A549 (cell line): ENCODE results near the gene NKD1. TPM values are rescaled to one million over a fixed set of nuclear protein-coding genes. Genes with fewer than 3 reads are reported as not detected.

Experiments
- ATAC-seq, 2 experiments: fragments of 200-7000 bp in 1 of 2; fragments of >200 bp in 1 of 2; cut with Nextera tagmentation in 1 of 2; cut with Tn5 transposase in 1 of 2; 3 replicates each; pipeline versions ENCODE4 v1.8.0 to v1.9.1; 2018 to 2020; ENCODE audit warnings: mild to moderate bottlenecking in 1 of 2, moderate library complexity in 1 of 2
- CTCF ChIA-PET: fragments of 300-600 bp; sonication (Branson Sonifier 250); formaldehyde crosslinking; extraction: SDS; loops from one replicate; lab custom pipeline; 2021; ENCODE audit warnings: antibody characterized with exemption, inconsistent platforms; lab: Yijun Ruan, JAX
- POLR2A ChIA-PET: fragments of 350-600 bp; formaldehyde crosslinking; extraction: SDS; loops from one replicate; lab custom pipeline; 2021; ENCODE audit warnings: antibody characterized with exemption, inconsistent platforms; lab: Yijun Ruan, JAX
- DNase-seq, 2 experiments: peaks; one replicate each; pipeline versions ENCODE4 v3.0.0 to v3.0.0-alpha.2; 2011 to 2016; ENCODE audit warnings: low read depth in 1 of 2, low spot score in 1 of 2
- FAIRE-seq: peaks from 2 replicates; lab custom pipeline; 2011; peaks lifted over from hg19 to GRCh38; lab: Jason Lieb, UNC
- H3K27ac ChIP-seq, 2 experiments: fragments of >200 bp; sonication (Bioruptor Twin); formaldehyde crosslinking; 3 replicates each; pipeline ENCODE4 v1.5.1; 2016 to 2017
- H3K4me1 ChIP-seq: fragments of >200 bp; sonication (Bioruptor Twin); formaldehyde crosslinking; 3 replicates; pipeline ENCODE4 v1.6.1; 2016
- H3K4me2 ChIP-seq: fragments of >200 bp; sonication (Bioruptor Twin); formaldehyde crosslinking; 3 replicates; pipeline ENCODE4 v1.6.1; 2016
- H3K4me3 ChIP-seq: fragments of >200 bp; sonication (Bioruptor Twin); formaldehyde crosslinking; 3 replicates; pipeline ENCODE4 v1.5.1; 2016
- H3K9me3 ChIP-seq: fragments of >200 bp; sonication (Bioruptor Twin); formaldehyde crosslinking; 3 replicates; pipeline ENCODE4 v1.6.1; 2016
- CBX2 ChIP-seq: fragments of 200-600 bp; sonication (generic); IDR thresholded peaks from 2 replicates; pipeline ENCODE4 v1.6.1; 2016; ENCODE audit warnings: low read depth, mild to moderate bottlenecking, borderline replicate concordance
- CBX8 ChIP-seq: fragments of 200-600 bp; sonication (generic); IDR thresholded peaks from 2 replicates; pipeline ENCODE4 v1.6.1; 2016
- CHD2 ChIP-seq: fragments of 150-350 bp; IDR thresholded peaks from 2 replicates; pipeline ENCODE4 v1.6.1; 2014; ENCODE audit warnings: low read length; ENCODE audit not compliant: partially characterized antibody
- EHF ChIP-seq: fragments of 250-450 bp; sonication (Bioruptor Pico); IDR thresholded peaks from 2 replicates; pipeline ENCODE4 v1.5.0; 2020; ENCODE audit warnings: mild to moderate bottlenecking
- ESRRA ChIP-seq: fragments of 150-350 bp; IDR thresholded peaks from 2 replicates; pipeline ENCODE4 v1.6.1; 2014; ENCODE audit warnings: mild to moderate bottlenecking, low read length, borderline replicate concordance
- GATA3 ChIP-seq: IDR thresholded peaks from 2 replicates; pipeline ENCODE4 v1.6.1; 2012; ENCODE audit warnings: borderline replicate concordance
- HDAC2 ChIP-seq: fragments of 200-600 bp; sonication (generic); IDR thresholded peaks from 2 replicates; pipeline ENCODE4 v1.6.1; 2016
- HOXA7 ChIP-seq: fragments of 250-450 bp; sonication (Bioruptor Pico); IDR thresholded peaks from 2 replicates; pipeline ENCODE4 v1.5.0; 2020; ENCODE audit warnings: mild to moderate bottlenecking, moderate library complexity
- JUN ChIP-seq, 2 experiments: fragments of >200 bp; sonication (Bioruptor Twin); formaldehyde crosslinking; IDR thresholded peaks; 2 replicates in 1 of 2; 3 replicates in 1 of 2; pipeline ENCODE4 v1.6.1; 2016 to 2017
- KDM1A ChIP-seq: fragments of 200-600 bp; sonication (generic); IDR thresholded peaks from 2 replicates; pipeline ENCODE4 v1.6.1; 2016; ENCODE audit warnings: low read depth, mild to moderate bottlenecking
- MAZ ChIP-seq: fragments of 150-350 bp; IDR thresholded peaks from 2 replicates; pipeline ENCODE4 v1.6.1; 2014; ENCODE audit warnings: antibody characterized with exemption, low read depth, low read length, borderline replicate concordance
- MYC ChIP-seq: IDR thresholded peaks from 2 replicates; pipeline ENCODE4 v1.6.1; 2012; ENCODE audit warnings: mild to moderate bottlenecking, inconsistent platforms, low read length, improper control_type of control experiment, borderline replicate concordance
- NPAS2 ChIP-seq: fragments of 250-450 bp; sonication (Bioruptor Pico); IDR thresholded peaks from 2 replicates; pipeline ENCODE4 v1.8.0; 2022; ENCODE audit warnings: mild to moderate bottlenecking, moderate library complexity, borderline replicate concordance
- NR3C1 ChIP-seq: fragments of >200 bp; sonication (Bioruptor Twin); formaldehyde crosslinking; IDR thresholded peaks from 3 replicates; pipeline ENCODE4 v1.6.1; 2017
- PHF8 ChIP-seq: fragments of 200-600 bp; sonication (generic); IDR thresholded peaks from 2 replicates; pipeline ENCODE4 v1.6.1; 2016; ENCODE audit warnings: low read depth, mild to moderate bottlenecking, antibody characterized with exemption, moderate library complexity, borderline replicate concordance
- POLR2A ChIP-seq: IDR thresholded peaks from 2 replicates; pipeline ENCODE4 v1.6.1; 2012; ENCODE audit warnings: mild to moderate bottlenecking, low read length
- POLR2AphosphoS2 ChIP-seq: conservative IDR thresholded peaks from 2 replicates; pipeline ENCODE4 v1.6.1; 2012; ENCODE audit warnings: low read length, improper control_type of control experiment, inconsistent platforms
- RARB ChIP-seq: fragments of 250-450 bp; sonication (Bioruptor Pico); IDR thresholded peaks from 2 replicates; pipeline ENCODE4 v1.8.0; 2021; ENCODE audit warnings: mild to moderate bottlenecking, moderate library complexity
- RFX5 ChIP-seq: fragments of 450-650 bp; IDR thresholded peaks from 2 replicates; pipeline ENCODE4 v1.7.1; 2014; ENCODE audit warnings: antibody characterized with exemption, mild to moderate bottlenecking, moderate library complexity
- RNF2 ChIP-seq: fragments of 200-600 bp; sonication (generic); IDR thresholded peaks from 2 replicates; pipeline ENCODE4 v1.6.1; 2016; ENCODE audit warnings: low read depth, mild to moderate bottlenecking, antibody characterized with exemption, moderate library complexity, borderline replicate concordance
- WGBS: methylation state at CpG from one replicate; pipeline ENCODE4 v1.1.6; 2017; ENCODE audit errors: missing lambda C conversion rate; 5-methylcytosine and 5-hydroxymethylcytosine counted together
- polyA plus RNA-seq, 4 experiments: library from polyadenylated mRNA; depleted of rRNA in 3 of 4; stranded (reverse); fragments of >200 nt; fragmentation: RNase III in 1 of 4; extraction: RNeasy Plus Mini Kit Qiagen cat#74134 plus additional on column Dnase treatment in 1 of 4; gene quantifications; 2 replicates in 3 of 4; 3 replicates in 1 of 4; pipeline ENCODE4 v1.2.3, GENCODE V29; 2011 to 2017
- TF ChIP-seq, protein P1 (sequence below): fragments of >200 bp; sonication (Bioruptor Twin); formaldehyde crosslinking; IDR thresholded peaks from 3 replicates; pipeline ENCODE4 v1.5.1; 2016
- TF ChIP-seq, protein P2 (sequence below): fragments of 450-650 bp; IDR thresholded peaks from 2 replicates; pipeline ENCODE4 v1.6.1; 2014; ENCODE audit warnings: antibody characterized with exemption
- TF ChIP-seq, protein P3 (sequence below): IDR thresholded peaks from 2 replicates; pipeline ENCODE4 v1.6.1; 2012
- TF ChIP-seq, protein P4 (sequence below): fragments of 250-450 bp; sonication (Bioruptor Pico); IDR thresholded peaks from 2 replicates; pipeline ENCODE4 v1.5.0; 2020; ENCODE audit warnings: low read depth, mild to moderate bottlenecking, moderate library complexity

The NKD1 gene
- polyA plus RNA-seq, 2 of the 4 experiments (the other 2 are of a cell fraction) = 0.10 to 0.19 TPM

DNA sequence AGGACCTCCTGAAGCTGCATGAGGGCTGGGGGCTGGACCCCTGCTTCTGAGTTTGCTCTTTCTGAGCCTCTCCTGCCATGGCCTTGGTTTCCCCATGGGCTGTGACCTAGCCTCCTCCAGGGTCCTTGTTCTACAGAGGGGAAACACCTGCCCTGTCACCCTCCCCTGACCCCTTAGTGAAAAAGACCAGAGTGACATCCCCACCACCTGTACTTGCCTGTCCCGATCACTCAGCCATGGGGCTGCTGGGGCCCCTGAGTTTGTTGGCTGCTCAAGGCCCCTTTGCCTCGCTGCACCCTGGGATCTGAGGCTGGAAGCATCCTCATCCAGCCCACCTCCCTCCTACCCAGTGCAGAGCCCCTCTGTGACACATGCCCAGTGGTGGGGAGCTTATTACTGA is 146.0 kb downstream of the NKD1 start:
- 90% methylated on average over 2 of the region's 2 CpGs for WGBS
- 0 out of 3 replicates have a peak, but pooled peaks cover 5% of the 10 kb centered on the region for H3K4me1 ChIP-seq
- no peak overlapping the region for H3K4me2 ChIP-seq
- ATAC-seq = no peak
- no peak for FAIRE-seq
- ChIA-PET POLR2A (no interaction called here), CTCF (no interaction called here)
- no peak overlapping the region for H3K4me3 ChIP-seq
- no peaks in the 10 kb centered on the region for H3K9me3 ChIP-seq
- H3K27ac ChIP-seq = no peak overlapping the region
- TF ChIP-seq CHD2 = no peak
- no peak for TF ChIP-seq ESRRA
- no peak for TF ChIP-seq HOXA7
- no peak for TF ChIP-seq EHF
- TF ChIP-seq, protein P1, sequence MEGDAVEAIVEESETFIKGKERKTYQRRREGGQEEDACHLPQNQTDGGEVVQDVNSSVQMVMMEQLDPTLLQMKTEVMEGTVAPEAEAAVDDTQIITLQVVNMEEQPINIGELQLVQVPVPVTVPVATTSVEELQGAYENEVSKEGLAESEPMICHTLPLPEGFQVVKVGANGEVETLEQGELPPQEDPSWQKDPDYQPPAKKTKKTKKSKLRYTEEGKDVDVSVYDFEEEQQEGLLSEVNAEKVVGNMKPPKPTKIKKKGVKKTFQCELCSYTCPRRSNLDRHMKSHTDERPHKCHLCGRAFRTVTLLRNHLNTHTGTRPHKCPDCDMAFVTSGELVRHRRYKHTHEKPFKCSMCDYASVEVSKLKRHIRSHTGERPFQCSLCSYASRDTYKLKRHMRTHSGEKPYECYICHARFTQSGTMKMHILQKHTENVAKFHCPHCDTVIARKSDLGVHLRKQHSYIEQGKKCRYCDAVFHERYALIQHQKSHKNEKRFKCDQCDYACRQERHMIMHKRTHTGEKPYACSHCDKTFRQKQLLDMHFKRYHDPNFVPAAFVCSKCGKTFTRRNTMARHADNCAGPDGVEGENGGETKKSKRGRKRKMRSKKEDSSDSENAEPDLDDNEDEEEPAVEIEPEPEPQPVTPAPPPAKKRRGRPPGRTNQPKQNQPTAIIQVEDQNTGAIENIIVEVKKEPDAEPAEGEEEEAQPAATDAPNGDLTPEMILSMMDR = no peak
- TF ChIP-seq PHF8 = no peak
- no peak for TF ChIP-seq NPAS2 (CRISPR knock-in tag)
- TF ChIP-seq POLR2AphosphoS2 = no peak
- TF ChIP-seq RNF2 = no peak
- no peak for TF ChIP-seq HDAC2
- TF ChIP-seq KDM1A = no peak
- no peak for TF ChIP-seq GATA3
- TF ChIP-seq, protein P2, sequence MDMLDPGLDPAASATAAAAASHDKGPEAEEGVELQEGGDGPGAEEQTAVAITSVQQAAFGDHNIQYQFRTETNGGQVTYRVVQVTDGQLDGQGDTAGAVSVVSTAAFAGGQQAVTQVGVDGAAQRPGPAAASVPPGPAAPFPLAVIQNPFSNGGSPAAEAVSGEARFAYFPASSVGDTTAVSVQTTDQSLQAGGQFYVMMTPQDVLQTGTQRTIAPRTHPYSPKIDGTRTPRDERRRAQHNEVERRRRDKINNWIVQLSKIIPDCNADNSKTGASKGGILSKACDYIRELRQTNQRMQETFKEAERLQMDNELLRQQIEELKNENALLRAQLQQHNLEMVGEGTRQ = no peak
- TF ChIP-seq, protein P3, sequence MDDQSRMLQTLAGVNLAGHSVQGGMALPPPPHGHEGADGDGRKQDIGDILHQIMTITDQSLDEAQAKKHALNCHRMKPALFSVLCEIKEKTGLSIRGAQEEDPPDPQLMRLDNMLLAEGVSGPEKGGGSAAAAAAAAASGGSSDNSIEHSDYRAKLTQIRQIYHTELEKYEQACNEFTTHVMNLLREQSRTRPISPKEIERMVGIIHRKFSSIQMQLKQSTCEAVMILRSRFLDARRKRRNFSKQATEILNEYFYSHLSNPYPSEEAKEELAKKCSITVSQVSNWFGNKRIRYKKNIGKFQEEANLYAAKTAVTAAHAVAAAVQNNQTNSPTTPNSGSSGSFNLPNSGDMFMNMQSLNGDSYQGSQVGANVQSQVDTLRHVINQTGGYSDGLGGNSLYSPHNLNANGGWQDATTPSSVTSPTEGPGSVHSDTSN = no peak
- TF ChIP-seq MYC = no peak
- no peak for DNase-seq

DNA sequence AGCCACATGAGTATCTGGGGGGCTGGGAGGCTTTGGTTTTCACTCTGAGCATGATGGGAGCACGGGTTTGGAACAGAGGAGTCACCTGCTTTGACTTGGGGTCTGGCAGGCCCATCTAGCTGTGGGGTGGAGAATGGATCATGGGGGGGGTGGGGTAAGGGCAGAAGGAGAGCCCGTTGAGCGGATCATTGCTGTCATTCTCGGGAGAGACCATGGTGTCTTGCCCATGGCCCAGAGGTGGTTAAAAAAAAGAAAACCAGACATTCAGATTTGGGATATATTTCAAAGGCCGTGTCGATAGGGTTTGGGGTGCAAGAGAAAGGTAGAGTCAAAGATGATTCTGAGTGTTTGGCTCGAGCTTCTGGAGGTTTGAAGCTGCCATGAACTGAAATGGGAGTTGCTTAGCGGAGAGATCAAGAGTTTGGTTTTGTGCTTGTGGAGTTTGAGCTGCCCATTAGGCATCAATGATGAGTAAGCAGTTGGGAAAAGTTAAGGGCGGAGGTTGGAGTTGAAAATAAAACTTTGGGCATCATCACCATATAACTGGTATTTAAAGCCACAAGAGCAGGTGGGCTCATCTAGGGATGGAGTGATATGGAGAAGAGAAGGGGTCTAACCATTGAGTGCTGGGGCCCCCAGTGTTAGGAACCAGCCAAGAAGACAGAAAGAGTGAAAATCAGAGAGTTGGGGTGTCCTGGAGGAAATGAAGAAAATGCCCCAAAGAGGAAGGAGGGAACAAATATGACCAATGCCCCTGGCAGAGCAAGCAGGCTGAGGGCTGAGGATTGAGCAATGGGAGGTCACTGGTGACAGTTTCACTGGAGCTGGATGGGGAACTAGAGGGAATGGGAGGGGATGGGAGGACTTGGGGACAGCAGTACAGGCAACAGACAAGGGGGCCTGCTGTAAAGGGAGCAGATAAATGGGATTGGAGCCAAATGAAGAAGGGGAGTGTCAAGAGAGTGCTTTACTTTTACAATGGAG is 147.1 kb downstream of the NKD1 start:
- TF ChIP-seq JUN (IDR thresholded peaks at IDR 0.05) = no peak
- no peak for TF ChIP-seq CBX2
- no peak for TF ChIP-seq RFX5
- TF ChIP-seq POLR2A = no peak
- no peak for TF ChIP-seq MAZ
- no peak for TF ChIP-seq RARB
- no peak for TF ChIP-seq NPAS2 (CRISPR knock-in tag)
- no peak for TF ChIP-seq PHF8
- TF ChIP-seq, protein P2 = no peak
- TF ChIP-seq NR3C1 = no peak
- TF ChIP-seq, protein P4, sequence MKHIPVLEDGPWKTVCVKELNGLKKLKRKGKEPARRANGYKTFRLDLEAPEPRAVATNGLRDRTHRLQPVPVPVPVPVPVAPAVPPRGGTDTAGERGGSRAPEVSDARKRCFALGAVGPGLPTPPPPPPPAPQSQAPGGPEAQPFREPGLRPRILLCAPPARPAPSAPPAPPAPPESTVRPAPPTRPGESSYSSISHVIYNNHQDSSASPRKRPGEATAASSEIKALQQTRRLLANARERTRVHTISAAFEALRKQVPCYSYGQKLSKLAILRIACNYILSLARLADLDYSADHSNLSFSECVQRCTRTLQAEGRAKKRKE (CRISPR knock-in tag) = no peak
- TF ChIP-seq CBX8 = no peak
- no peak for TF ChIP-seq EHF
- no peak for TF ChIP-seq ESRRA
- TF ChIP-seq, all 56 proteins: peak for 0
- no peak for FAIRE-seq
- Histone ChIP-seq H3K9me3 (no peaks in the 10 kb centered on the region), H3K4me1 (0 out of 3 replicates have a peak, but pooled peaks cover 5% of the 10 kb centered on the region), H3K27ac (no peak overlapping the region), H3K4me2 (no peak overlapping the region), H3K4me3 (no peak overlapping the region)
- 73% methylated on average over 9 of the region's 9 CpGs for WGBS
- ChIA-PET CTCF (interaction anchor here (6.3 kb wide), 1 partner anchor 30 kb away, joined by 21 read pairs; no protein-coding TSS in a partner anchor), POLR2A (no interaction called here)
- no peak for ATAC-seq
- no peak for DNase-seq
